HG03159 (cell line): ENCODE data around the gene COL4A2.
"Not testable (repeated sequence)": the region's sequence is repeated elsewhere in the genome, so short reads cannot be mapped to it uniquely, and the experiment has no call there.

Experiments used
- ATAC-seq: cut with Tn5 transposase; IDR thresholded peaks from one replicate; pipeline ENCODE4 v1.9.1; 2021; ENCODE audit warnings: mild to moderate bottlenecking, moderate library complexity; ENCODE audit not compliant: unreplicated experiment

Gene COL4A2

DNA sequence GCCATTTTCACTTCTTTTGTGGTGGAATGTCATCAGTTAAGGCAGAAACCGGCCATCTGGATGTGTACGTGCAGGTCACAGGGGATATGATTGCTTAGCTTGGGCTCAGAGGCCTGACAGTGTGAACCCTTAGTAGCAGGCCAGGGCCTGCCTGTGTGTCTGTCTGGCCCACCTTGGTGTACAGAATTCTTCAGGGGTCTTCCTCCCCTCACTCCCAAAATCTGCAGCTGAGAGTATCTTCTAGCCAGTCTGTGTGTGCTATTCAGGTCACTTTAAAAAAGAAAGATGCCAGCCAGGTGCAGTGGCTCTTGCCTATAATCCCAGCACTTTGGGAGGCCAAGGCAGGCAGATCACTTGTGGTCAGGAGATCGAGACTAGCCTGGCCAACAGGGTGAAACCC is 179.8 kb downstream of the COL4A2 start:
- not testable (repeated sequence) for ATAC-seq

DNA sequence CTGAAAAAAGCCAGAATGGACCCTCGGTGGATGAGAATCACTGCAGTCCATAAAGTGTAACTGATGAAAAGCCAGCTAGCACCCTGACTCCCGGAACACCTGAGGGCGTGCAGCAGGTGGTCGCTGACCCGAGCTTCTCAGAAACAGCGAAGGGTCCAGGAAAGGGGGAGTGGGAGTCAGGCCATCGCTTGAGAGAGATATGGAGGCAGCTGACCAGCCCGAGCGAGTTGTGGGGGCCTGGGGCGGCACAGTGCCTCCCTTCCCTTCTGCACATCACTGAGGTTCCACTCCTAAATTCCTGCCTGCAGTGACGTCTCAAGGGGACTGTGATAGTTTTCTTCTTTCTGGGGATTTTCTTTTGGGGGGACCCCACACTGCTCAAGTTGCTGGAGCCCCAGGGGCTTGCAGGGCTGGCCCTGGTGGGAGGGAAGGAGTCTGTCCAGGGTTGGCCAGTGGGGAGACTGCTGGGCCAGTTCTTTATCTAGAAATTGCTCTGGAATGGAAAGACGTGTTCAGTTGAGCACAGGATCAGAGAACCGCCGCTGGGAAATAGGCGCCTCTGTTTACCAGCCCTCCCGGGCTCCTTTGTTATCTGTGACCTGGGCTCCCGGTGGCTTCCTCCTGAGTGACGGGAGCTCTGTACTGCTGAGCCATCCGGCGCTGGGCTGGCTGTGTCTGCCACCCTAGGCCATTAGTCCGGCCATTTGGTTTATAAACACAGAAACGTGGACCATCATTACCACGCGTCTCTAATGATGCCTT is 183.1 kb downstream of the COL4A2 start:
- no peak for ATAC-seq

DNA sequence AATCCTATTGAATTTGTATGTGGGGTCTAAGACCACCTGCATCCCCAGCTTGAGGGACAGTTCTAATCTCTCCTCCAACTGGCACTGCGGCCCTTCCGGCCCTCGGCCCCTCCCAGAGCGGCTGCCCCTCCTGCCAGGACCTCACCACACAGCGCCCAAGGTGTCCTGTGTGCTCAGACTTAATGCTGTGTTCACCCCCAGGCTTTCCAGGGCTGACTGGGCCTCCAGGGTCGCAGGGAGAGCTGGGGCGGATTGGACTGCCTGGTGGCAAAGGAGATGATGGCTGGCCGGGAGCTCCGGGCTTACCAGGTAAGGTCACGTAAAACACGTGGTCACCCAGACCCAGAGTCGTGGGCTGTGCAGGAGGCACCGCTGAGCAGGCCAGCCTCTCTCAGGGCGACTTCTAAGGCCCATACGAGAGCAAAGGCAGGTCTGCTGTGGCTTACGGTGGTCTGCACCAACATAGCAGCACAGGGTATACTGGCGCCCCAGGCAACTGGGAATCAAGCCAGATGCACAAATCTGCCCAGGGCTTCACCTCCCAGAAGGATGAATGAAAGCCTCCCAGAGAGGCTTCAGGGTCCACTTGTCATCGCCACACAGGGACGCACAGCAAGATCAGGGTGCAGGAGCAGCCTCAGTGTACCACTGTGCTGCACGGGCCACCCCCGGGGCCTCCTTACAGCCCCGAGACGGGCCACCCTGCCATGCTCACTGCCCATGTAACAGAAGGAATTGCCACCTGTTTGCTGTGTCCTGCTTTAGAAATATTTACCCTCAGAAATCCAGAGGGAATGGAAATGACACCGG is 185.0 kb downstream of the COL4A2 start:
- ATAC-seq, result no peak

DNA sequence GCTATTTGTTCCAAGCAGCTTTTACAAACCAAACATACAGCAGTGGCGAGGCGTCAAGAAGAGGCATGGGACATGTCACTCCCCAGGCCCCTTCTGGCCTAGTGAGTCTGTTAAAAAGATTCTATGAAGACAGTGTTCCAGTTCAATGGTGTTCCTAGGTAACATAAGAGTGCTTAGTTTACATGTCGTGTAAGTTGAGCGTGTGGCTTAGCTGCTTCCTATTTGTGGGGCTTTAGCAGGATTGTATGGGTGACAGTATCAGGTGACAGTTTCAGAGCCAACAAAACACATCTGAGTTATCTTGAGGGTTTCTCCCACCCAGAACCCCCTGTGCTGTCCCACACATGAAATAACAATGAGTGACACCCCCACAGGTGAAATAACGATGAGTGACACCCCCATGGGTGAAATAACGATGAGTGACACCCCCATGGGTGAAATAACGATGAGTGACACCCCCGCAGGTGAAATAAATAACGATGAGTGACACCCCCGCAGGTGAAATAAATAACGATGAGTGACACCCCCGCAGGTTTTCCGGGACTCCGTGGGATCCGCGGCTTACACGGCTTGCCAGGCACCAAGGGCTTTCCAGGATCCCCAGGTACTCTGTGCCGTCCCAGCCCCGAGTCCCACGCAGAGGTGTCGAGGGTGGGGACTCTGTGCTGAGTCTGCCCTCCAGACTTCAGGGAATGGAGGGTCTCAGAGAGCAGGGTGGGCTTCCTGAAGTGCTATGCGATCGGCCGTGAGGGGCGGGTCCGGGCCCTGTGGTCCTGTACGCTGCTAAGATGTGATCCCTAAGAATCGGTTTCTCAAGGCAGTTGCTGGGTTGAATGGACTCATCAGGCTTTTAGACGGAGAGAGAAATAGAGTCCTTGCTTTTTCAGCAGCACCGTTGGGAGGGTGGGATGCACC is 185.9 kb downstream of the COL4A2 start:
- ATAC-seq, result no peak

DNA sequence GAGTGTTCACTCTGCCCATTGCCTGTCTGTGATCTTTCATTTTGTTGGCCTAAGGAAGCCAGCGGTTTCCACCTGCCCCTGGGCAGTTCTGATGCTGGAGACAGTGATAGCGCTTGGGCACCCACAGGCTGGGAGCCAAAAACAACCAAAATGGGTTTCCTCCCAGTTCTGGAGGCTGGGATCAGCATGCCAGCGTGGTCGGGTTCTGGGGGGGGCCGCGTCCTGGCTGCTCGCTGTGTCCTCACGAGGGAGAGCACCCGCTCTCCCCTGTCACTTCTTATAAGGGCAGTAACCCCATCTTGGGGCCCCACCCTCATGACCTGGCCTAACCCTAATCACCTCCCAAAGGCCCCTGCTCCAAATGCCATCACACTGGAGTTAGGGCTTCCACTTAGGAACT is 186.5 kb downstream of the COL4A2 start:
- no peak for ATAC-seq

DNA sequence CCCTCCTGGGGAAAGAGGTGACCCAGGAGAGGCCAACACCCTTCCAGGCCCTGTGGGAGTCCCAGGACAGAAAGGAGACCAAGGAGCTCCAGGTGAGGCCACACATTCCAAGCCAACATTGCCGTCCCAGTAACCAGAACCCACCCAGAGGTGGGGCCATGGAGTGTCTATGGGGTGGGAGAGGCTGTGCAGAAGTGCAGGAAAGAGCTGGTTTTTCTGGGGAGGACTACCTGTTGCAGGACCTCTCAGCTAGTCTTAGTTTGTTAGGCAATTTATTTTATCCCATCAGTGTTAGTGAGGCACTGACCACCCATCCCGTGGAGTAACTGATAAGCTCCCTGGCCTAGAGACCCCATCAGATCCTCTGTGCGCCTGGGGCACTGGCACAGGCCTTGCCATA is 188.3 kb downstream of the COL4A2 start:
- no peak for ATAC-seq

DNA sequence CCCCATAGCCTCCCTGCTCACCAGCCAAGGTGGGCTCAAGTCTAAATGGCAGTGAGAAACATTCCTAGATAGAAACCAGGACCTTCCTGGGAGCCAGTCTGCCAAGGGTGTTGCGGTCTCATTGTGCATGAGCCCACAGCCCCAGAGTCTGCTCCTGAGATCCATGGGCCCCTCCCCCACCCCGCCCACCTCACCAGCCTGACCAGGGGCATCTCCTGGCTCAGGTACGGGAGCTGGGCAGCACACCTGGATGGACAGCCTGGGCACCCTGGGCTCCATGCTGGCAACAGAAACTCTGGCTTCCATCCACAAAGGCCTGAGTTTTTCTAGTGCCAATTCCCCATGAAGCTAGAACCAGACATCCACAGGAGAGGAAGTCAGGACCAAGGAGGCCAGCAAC is 188.8 kb downstream of the COL4A2 start:
- ATAC-seq, result no peak

DNA sequence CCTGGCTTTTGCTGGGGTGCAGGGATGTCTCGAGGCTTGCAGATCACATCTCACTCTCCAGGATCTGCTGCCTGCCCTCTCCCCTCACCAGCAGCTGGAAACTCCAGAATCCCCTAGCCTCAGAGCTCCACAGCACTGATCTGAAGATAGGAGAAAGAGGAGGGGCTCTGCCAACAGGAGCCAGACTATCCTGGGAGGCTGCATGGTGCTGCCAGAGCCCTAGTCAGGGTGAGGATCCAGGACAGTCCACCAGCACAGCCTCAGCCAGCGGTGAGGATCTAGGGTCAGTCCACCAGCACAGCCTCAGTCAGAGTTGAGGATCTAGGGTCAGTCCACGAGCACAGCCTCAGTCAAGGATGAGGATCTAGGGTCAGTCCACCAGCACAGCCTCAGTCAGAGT is 189.2 kb downstream of the COL4A2 start:
- no peak for ATAC-seq

DNA sequence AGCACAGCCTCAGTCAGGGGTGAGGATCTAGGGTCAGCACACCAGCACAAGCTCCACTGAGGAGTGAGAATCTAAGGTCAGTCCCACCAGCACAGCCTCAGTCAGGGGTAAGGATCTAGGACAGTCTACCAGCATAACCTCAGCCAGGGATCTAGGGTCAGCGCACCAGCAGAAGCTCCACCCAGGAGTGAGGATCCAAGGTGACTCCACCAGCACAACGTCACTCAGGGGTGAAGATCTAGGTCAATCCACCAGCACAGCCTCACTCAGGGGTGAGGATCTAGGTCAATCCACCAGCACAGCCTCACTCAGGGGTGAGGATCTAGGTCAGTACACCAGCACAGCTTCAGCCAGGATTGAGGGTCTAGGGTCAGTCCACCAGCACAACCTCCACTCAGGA is 189.9 kb downstream of the COL4A2 start:
- no peak for ATAC-seq

DNA sequence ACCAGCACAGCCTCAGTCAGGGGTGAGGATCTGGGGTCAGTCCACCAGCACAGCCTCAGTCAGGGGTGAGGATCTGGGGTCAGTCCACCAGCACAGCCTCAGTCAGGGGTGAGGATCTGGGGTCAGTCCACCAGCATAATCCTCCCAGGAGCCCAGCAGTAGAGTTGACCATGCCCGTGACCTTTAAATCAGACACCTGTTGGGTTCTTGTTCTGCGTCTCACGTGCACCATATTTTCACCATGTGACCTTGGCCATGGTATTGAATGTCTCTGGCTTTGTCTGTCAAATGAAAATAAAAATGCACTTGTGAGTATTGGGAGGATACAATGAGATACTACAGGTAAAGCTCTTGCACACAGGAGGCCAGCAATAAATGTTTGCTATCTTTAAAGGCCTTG is 190.8 kb downstream of the COL4A2 start:
- ATAC-seq, result not testable (repeated sequence)

DNA sequence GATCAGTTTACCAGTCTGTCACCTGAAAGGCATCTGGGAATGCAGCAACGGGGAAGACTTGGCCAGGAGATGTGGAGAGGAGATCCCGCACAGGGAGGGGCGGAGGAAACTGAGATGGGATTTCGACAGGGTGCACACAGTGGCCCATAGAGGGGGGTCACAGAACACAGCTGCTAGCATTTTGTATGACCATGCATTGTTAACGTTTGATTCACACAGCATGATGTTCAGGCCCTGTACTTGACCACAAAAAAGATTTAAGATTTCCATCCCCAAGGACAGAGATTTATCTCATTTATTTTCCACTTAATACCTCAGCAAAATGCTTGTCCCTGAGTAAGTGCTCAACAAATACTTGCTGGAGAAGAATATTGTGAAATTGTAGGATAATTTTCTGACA is 191.2 kb downstream of the COL4A2 start:
- ATAC-seq, result no peak

DNA sequence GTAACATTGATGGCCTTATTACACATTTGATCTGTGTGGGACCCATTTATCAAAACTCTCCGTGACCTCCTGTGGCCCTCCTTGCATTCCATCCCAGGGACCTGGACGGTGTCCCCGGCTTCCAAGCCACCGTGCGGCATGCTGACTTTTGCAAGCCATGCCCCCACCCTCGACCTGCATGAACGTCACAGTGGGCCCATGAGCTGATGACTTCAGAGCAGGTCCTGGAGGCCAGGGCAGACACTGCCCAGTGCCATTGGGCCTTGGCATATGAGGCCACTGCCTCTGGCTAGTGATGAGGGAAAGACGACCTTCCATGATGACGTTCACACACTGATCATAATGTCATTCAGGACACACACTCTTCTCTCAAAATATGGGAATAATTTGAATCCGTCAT is 191.7 kb downstream of the COL4A2 start:
- ATAC-seq, result no peak

DNA sequence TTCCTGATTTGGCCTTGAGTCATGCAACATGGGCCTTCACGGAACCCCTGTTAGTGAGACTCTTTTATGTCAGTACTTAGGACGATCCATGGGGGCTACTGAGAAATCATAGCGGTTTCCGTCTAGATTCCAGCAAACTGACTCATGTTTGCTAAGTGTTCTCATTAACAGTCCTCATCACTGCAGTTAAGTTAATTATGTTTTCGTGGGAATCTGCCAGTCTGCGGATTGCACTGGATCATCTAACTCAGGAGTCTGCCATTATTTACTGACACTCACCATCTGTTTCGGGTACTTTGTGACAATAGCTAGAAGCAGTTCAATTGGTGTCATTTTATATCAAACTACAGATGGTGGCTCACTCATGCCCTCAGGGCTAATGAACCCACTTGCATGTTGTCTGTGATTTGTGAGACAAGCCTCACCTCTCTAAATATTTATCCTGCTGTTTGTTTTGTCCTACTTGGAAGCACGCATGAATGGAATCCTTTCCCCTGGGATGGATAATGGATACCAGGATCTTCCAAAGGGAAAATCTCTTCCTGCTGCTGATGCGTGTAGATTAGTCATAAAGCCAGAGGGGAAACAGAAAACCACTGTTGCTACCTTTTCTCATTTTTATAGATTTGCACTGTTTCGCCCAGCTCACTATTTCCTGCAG is 192.7 kb downstream of the COL4A2 start:
- no peak for ATAC-seq

DNA sequence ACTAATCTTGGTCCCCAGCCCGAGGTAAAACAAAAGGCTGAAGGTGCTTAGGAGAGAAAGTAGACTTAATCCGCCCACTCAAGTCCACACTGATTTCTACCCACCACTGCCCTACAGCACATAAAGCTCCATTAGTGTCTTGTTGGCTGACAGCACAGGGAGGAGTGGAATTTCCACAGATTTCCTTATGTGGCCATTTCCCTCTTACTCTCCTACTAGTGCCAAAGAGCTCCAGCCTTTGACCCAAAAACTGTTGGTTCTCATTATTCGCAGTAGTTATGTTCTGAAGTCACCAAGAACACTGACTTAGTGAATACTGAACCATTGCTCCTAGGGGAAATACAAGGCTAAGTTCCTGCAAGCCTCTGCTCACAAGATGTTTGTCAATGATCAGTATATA is 193.3 kb downstream of the COL4A2 start:
- no peak for ATAC-seq

DNA sequence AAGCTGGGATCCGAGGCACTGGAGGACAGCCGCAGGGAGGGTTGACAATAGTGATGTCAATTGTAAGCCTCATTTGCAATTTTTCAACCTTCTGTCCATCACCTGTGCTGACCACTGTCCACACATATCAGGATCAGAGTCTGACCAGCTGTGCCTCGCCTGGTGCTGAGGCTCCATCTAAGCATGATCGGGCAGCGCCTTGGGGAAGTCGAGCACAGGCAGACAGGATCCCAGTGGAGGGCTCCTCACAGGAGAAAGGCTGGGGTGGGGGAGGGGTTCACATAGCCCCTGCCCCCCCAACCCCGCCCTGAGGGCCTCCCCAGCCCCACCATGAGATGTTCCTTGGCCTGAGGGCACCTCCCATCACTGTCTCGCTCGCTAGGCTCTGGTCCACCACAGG is 194.1 kb downstream of the COL4A2 start:
- ATAC-seq, result no peak

DNA sequence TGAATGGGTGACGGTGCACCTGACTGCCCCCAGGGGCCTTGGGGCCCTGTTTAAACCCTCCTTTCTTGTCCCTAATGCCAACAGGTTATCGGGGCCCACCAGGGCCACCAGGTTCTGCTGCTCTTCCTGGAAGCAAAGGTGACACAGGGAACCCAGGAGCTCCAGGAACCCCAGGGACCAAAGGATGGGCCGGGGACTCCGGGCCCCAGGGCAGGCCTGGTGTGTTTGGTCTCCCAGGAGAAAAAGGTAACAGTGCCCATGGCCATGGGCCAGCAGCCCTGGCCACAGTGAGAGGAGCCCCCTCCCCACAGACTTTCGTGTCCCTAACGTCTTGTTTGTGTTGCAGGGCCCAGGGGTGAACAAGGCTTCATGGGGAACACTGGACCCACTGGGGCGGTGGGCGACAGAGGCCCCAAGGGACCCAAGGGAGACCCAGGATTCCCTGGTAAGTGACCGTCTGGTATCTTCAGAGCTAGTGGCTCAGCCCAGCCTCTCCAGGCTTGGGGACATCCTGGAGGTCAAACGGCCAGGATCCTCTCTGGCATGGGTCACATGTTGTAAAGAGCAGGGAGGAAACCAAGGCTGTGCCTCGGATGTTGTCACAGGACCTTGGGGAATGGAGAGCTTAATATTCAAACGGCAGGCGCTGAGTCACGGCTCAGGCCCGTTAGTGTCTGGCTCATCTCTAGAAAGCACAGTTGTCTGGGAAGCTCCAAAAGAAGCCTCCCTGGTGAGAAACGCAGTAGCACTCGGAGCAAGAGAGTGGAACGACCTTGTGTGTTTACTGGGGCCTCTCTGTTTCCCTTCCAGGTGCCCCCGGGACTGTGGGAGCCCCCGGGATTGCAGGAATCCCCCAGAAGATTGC is 196.2 kb downstream of the COL4A2 start:
- ATAC-seq, result no peak

DNA sequence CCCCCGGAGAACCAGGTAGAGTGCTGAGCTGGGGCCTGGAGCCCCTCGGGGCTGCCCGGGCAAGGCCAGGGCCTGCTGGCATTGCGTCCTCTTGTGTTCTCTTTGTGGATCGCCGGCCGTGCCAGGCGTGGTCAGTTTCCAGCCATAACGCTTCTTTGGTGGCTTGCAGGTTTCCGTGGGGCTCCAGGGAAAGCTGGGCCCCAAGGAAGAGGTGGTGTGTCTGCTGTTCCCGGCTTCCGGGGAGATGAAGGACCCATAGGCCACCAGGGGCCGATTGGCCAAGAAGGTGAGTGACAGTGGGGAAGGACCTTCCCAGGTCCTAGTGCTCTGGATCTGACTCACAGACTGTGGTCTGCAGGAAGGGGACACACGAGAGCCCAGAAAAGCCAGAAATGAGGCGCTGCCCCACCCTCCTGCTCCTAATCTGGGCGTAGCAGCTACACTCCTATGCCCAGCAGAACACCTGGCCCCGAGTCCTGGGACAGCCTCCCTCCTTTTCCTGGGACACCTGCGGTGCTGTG is 197.0 kb downstream of the COL4A2 start:
- ATAC-seq, result no peak

DNA sequence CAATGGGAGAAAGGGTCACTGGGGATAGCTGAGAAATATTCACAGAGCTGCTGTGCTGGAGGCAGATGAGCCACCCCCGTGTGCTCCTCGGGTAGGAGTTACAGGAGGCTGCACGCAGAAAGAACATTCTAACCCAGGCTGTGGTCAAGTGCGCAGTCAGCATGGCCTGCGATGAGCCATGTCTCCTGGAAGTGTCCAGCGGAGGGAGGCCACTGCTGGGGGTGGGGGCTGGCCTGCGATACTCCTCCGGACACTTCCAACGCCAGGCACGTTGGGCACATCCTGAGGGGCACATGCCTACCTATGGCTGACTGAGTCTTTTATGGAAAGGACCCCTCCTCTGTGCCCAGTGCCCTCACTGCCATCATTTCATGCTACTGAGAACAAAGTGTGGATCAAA is 198.5 kb downstream of the COL4A2 start:
- no peak for ATAC-seq

DNA sequence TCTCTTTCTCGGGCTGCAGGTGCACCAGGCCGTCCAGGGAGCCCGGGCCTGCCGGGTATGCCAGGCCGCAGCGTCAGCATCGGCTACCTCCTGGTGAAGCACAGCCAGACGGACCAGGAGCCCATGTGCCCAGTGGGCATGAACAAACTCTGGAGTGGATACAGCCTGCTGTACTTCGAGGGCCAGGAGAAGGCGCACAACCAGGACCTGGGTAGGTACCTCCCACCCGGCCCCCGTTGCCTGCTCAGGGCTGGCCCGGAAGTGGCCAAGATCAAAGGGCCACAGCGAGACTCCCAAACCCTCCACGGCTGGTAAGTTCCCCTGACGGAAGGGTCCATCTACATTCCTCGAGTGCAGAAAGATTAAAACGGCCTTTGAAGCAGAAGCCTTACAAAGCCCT is 199.3 kb downstream of the COL4A2 start:
- no peak for ATAC-seq
